Hindlimb muscle (tissue), 1 donor: ENCODE measurements around the gene MPPED1. TPM values are rescaled to one million over a fixed set of nuclear protein-coding genes. Genes with fewer than 3 reads are reported as not detected.

ENCODE experiments used
- DNase-seq: peaks from one replicate; pipeline ENCODE4 v3.0.0-alpha.2; 2013
- polyA plus RNA-seq: library from polyadenylated mRNA; unstranded; fragments of 120-200 nt; gene quantifications from one replicate; pipeline ENCODE4 v1.2.1, GENCODE V29; 2013; ENCODE audit not compliant: insufficient read length

Gene MPPED1
- polyA plus RNA-seq, 1 donor, result 0.32 TPM

DNA sequence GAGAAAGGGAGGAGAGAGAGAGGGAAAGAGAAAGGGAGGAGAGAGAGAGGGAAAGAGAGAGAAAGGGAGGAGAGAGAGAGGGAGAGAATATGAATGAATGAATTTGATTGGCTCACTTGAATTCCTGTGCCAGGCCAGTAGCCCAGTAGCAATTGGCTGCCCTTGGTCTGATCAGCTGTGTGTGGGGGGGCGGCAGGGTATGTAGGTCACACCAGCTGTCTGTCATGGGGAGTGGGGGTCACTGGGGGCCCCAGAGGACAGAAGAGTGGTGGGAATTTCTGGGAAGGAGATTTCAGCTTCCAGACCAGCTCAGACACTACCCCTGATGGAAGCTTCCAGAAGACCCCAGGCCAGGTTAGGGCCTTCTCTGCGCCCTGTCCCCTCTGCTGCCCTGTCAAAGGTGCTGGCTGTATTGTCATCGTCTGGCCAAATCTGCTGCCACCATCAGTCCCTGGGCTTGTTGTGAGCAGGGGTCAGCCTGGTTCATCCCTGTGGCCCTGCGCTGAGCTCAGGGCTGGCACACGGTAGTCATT, 21.1 kb downstream of the MPPED1 start:
- no peak for DNase-seq

GRCh38 chr22:43433451-43434274, 21.8 kb downstream of the MPPED1 start:
- DNase-seq, result no peak

DNA sequence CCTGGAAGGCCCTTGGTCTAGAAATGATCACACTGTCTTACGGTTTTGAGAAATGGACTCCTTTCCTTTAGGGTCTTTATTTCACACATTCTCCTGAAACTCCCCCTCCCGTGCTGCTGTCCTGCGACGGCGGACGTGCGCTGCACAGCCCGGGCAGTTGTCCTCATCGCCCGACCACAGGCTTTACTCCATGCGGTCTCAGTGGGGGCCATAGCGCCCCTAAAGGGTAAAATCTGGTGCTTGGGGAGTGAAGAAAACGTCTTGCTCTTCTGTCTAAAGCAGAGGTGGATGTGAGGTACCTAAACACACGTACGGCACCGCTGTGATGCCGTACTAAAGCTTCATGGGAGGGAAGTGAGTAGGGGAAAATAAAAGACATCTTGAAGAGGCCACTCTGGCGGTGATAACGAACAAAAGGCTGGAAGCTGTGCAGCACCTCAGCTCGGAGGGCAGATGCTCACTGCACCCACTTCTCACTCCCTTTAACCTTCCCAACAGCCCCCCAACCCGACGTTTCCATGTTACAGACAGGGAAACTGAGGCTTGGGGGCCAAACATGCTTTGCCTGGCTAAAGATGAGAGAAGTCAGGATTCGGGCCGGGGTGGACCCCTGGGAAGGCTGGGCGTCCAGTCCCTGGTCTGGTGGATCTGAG, 22.6 kb downstream of the MPPED1 start:
- DNase-seq, result no peak

- no peak for DNase-seq
These were observed 23.1 kb downstream of the MPPED1 start for GRCh38 chr22:43434928-43435311.

DNA sequence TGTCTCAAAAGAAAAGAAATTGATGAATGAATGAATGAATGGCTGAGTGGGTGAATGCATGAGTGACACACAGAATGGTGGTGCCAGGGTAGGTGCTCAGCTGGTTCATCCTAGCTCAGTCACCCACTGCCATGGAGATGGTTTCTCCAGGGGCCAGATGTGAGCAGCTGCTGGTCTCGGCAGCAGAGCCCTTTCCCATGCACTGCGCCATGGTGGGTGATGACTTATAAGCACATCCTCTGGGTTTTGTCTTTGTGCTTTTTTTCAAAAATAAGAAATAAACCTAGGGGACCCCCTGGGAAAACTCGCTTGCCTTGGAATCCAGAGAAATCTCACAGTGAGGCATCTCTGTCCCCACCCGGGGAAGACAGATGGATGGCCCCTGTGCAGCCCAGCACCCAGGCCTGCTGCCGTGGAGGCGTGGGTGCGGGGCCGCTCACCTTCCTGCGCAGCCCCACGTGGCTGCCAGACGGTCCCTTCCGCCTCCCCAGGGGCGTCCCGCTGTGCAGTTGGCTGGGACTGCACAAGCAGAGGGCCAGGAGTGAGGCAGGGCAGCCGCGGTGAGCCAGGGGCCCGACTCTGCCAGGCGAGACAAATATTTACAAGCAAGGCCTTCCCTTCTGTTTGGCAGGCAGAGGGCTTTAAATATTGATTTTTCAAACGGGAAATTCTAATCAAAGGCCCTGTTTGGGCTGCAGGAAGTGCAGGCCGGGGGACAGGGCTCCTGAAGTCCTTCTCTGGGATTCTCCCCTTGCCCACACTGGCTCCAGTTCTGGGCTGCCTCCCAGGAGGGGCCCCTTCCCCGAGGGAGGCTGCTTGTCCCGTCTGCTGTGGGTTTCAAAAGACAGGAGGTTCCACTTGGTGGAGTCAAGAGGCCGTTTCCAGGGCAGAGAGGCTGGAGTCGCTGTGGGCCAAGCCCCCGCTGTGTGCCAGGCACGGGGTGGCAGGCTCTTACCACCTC, 24.3 kb downstream of the MPPED1 start:
- no peak for DNase-seq

- DNase-seq, result no peak
These were observed 25.1 kb downstream of the MPPED1 start for GRCh38 chr22:43436868-43437267.

- DNase-seq, result no peak
These were observed 26.2 kb downstream of the MPPED1 start for GRCh38 chr22:43437871-43438475.

DNA sequence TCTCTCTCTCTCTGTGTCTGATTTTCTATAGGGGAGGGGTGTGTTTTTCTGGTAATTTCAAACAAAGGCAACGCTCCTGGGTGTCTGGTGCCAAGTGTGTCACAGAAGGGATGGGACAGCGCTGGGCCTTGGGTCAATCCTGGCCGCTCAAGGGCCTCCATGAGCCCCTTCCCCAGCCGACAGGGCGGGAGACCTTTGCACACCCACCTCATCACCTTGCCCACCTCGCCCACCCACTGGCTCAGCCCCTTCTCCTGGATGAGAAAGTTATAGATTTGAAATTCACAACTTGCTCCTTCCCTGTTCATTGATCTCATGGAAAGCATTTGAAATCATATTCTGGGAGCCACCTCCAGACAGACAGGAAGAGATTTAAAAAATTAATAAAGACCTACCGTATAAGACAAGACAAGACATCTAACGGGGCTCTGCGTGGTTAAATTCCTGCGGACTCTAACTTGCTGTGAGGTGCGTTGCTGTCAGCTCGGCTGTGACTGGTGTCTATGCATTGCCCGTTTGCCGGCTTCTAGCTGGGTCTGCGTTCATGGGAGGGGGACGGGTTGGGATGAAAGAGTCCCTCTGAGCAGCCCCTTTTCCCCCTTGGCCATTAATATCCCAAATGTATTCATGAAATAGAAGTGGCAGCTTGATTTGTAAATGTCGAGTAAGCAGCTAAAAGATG, 27.0 kb downstream of the MPPED1 start:
- DNase-seq, result no peak

DNA sequence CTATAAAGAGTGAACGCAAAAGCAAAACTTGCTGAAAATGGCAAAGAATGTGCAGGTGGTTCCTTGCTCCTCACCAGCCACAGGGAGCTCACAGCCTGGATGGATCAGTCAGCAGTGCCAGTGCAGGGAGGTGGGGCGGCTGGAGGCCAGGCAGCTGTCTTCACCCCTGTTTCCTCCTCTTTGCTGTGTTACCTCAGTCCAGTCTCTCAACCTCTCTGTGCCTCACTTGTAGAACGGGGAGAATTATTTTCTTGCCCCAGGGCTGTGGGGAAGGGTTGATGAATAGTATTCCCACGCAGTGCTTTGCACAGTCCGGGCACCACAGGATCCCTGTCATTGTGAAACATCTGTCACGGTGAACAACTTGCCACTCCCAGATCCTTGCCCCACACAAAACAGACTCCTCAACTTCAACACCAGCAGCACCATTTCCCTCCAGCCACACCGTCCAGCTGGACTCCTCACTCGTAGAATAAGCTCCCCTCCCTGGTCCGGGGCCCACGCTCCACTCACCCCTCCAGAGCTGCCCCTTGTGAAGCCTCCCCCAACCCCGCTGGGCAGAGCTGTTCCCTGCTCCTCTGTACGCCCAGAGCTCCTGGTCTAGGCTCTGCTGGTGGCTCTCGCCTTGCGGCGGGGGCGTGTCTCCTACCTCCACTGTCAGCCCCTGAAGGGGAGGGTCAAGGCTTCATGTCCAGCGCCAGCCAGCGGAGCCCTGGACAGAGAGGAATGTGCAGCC, 27.7 kb downstream of the MPPED1 start:
- no peak for DNase-seq

GRCh38 chr22:43440104-43440387, 28.2 kb downstream of the MPPED1 start:
- DNase-seq, result no peak

- DNase-seq, result no peak
These were observed 28.7 kb downstream of the MPPED1 start for GRCh38 chr22:43440556-43440955.

GRCh38 chr22:43441216-43441615, 29.4 kb downstream of the MPPED1 start:
- no peak for DNase-seq

GRCh38 chr22:43441751-43442150, 29.9 kb downstream of the MPPED1 start:
- DNase-seq, result no peak

- DNase-seq, result no peak
These were observed 30.8 kb downstream of the MPPED1 start for GRCh38 chr22:43442386-43443151.

DNA sequence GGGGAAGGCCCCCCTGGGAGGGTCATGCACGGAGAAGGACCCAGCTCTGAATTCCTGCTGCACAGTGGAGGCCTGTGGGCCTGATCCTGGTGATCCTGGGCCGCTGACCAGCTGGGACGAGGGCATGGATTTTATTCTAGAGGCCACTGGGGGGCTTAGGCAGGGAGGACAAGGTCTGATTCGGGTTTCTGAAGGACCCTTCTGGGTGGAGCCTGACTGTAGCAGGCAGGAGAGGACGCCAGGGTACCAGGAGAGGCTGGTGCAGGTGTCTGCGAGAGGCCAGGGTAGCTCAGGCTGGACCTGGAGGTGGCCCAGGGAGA, 31.3 kb downstream of the MPPED1 start:
- no peak for DNase-seq

- DNase-seq, result no peak
These were observed 34.4 kb downstream of the MPPED1 start for GRCh38 chr22:43446037-43446803.

DNA sequence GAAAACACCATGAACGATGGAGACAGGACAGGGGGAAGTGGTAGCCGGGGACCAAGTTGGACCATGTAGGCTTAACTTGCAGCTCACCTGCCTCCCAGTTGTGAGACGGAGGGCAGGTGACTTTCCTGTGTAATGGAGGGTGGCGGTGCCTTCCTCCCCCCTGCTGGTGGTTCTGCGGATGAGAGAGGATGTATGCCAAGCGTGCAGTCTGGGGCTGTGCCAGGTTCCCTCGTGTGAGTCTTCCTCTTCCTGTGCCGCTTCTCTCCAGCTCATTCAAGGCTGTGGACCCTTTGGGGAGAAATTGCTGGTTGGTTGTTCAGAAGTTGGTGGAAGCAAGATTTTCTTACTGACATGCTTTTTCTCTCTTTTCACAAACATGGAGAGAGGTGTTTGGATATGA, 35.1 kb downstream of the MPPED1 start:
- no peak for DNase-seq

DNA sequence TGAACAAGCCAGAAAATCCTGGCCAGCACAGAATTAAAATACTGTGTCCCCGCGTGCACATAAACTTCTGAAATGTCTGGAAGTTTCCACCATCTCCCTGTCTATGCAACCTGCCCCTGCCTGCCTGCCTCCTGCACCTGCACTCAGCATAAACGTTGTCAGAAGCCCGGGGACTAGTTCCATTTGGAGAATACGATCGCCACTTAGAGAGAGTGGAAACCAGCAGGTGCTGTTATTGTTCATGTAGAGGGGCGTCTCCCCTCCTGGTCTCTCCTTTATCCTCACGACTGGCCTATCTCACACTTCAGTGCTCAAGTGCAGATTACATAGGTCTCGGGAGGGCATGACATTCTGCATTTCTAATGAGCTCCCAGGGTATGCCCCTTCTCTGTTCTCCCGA, 35.6 kb downstream of the MPPED1 start:
- no peak for DNase-seq

DNA sequence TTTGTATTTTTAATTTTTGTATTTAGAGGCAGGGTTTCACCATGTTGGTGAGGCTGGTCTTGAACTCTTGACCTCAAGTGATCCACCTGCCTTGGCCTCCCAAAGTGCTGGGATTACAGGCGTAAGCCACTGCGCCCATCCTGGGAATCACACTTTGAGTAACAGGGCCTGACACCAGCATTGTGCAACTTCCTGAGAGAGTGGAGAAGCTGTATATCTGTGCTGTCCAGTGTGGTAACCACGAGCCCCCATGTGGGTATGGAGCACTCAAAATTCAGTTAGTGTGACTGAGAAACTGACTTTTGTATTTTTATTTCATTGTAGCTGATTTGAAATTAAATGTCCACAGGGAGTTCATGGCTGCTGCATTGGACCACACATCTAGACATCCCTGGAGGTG, 36.2 kb downstream of the MPPED1 start:
- DNase-seq, result no peak
